ENCODE measurements around the gene KIAA0319L. TPM values are rescaled to one million over a fixed set of nuclear protein-coding genes. Genes with fewer than 3 reads are reported as not detected.

KIAA0319L gene
- total and polyA plus RNA-seq, 2 donors: 15.3 to 25.6 TPM

DNA sequence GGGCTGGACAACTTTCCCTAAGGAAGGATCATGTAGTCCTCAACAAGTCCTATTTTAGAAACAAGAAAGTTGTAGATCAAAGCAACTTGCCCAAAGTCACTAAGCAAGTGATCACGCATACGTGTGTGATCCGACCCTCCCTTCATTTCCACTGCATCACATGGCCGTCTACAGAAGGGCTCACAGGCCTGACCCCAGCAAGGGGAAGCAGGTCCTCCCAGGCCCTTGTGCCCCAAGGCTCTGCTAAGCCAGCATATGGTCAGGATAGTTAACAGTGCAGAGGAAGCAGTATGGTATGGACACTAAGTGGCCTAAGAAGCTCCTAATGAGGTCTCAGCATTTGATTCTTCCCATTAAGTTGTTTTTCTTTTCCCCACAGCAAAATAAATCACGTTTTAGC lies 40.7 kb upstream of the KIAA0319L start:
- 98% methylated on average over 5 of the region's 5 CpGs for WGBS
- peaks cover 13 to 30% of the 10 kb centered on the region in 2 donors for H3K36me3 ChIP-seq (ENCODE audit: control insufficient read depth in 2 of 2, insufficient read depth in 2 of 2, low read length in 1 of 2)
- H3K27ac ChIP-seq (ENCODE audit: low read depth in 1 of 2, low read length in 1 of 2): no peak overlapping the region

DNA sequence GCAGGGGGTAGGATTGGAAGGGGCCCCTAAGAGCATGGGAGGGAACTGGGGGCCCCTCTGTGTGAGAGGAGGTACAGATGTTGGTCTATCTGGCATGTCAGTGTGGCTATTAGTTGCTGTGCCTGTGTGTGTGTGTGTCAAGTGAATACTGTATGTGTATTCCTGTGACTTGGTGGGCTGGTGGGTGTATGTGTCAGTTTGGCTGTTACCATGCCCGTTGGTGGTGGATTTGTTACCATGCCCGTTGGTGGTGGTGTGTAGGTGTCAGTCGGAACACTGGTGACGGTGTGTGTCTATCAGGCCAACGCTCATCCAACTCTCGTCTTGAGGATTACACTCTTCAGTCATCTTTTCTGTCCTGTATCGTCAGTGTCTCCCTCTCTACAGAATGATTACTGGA lies 38.5 kb upstream of the KIAA0319L start:
- Histone ChIP-seq H3K27ac (ENCODE audit: low read depth in 1 of 2, low read length in 1 of 2) (no peak overlapping the region), H3K4me1 (ENCODE audit: control insufficient read depth in 2 of 2, insufficient read depth in 2 of 2, low read length in 2 of 2) (peaks cover 0 to 11% of the 10 kb centered on the region in 2 donors), H3K4me3 (ENCODE audit: low read length in 2 of 2) (no peak overlapping the region), H3K9me3 (ENCODE audit: control insufficient read depth in 2 of 2, insufficient read depth in 1 of 2, low read length in 1 of 2) (no peaks in the 10 kb centered on the region), H3K36me3 (ENCODE audit: control insufficient read depth in 2 of 2, insufficient read depth in 2 of 2, low read length in 1 of 2) (peaks cover 13 to 14% of the 10 kb centered on the region in 2 donors), H3K27me3 (ENCODE audit: control insufficient read depth in 2 of 2, insufficient read depth in 1 of 2, low read length in 1 of 2) (no peaks in the 10 kb centered on the region)
- no peak for DNase-seq (ENCODE audit: low read depth in 6 of 9, low spot score in 9 of 9)
- WGBS: 97% methylated on average over 7 of the region's 7 CpGs

More for the DNA sequence above, 40.7 kb upstream of the KIAA0319L start:
- peaks cover 0 to 7% of the 10 kb centered on the region in 2 donors for H3K4me1 ChIP-seq (ENCODE audit: control insufficient read depth in 2 of 2, insufficient read depth in 2 of 2, low read length in 2 of 2)
- no peaks in the 10 kb centered on the region for H3K9me3 ChIP-seq (ENCODE audit: control insufficient read depth in 2 of 2, insufficient read depth in 1 of 2, low read length in 1 of 2)
- DNase-seq (ENCODE audit: low read depth in 6 of 9, low spot score in 9 of 9): no peak
- H3K27me3 ChIP-seq (ENCODE audit: control insufficient read depth in 2 of 2, insufficient read depth in 1 of 2, low read length in 1 of 2): no peaks in the 10 kb centered on the region
- no peak overlapping the region for H3K4me3 ChIP-seq (ENCODE audit: low read length in 2 of 2)

DNA sequence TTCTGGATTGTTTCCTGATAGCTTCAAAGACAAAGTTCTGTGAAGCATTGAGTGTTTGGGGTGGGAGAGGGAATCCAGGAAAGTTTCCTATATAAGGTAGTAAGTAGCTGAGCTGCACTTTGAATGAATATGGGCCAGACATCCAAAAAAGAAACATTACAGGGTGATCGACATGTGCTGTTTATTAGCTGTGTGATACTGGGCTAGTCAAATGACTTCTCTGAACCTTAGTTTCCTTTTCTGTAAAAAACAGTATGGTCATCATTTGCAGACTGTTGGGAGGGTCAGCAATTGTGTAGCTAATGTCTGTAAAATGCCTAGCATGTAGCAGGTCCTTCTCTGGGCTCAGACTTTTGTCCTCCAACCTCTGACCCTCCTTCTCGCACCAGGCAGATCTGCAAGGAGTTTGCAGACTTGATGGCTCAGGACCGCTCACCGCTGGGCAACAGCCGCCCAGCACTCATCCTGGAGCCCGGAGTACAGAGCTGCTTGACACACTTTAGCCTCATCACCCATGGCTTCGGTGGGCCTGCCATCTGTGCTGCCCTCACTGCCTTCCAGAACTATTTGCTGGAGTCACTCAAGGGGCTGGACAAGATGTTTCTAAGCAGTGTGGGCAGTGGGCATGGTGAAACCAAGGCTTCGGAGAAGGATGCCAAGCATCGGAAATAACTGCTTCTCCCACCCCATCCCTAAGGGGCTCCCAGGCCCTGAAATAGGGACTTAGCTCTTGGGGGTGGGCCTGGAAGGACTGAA lies 37.0 kb upstream of the KIAA0319L start:
- peaks cover 10 to 12% of the 10 kb centered on the region in 2 donors for H3K36me3 ChIP-seq (ENCODE audit: control insufficient read depth in 2 of 2, insufficient read depth in 2 of 2, low read length in 1 of 2)
- no peak for DNase-seq (ENCODE audit: low read depth in 6 of 9, low spot score in 9 of 9)

DNA sequence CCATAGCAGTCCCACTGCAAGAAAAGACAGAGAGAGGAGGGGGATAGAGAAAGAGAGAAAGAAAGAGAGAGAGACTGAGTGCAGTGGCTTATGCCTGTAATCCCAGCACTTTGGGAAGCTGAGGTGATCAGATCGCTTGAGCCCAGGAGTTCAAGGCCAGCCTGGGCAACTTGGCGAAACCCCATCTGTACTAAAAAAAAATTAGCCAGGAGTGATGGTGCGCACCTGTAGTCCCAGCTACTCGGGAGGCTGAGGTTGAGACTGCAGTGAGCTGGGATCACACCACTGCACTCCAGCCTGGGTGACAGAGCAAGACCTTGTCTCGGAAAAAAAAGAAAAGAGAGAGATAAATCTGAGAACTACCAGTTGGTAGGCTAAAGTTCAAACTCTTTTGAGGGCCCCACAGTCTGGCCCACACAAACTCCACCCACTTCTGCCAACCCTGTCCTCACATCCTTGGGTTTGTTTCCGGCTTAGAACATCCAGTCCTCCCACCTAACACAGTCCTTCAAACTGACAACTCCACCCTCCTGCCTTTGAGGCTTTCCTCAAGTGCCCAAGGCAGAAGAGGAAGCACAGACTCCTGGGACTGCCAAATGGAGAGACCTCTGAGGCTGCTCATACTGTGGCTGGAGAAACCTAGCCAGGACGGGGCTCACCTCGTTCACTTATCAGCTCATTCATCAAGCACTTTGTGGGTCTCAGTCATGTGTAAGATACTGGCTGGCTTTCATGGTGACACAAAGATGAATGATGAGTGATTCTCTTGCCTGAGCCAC lies 36.0 kb upstream of the KIAA0319L start:
- peak in 1 of 9 donors; percentile 34 for DNase-seq (ENCODE audit: low read depth in 6 of 9, low spot score in 9 of 9)

More for the DNA sequence above, 37.0 kb upstream of the KIAA0319L start:
- Histone ChIP-seq H3K27me3 (ENCODE audit: control insufficient read depth in 2 of 2, insufficient read depth in 1 of 2, low read length in 1 of 2) (no peaks in the 10 kb centered on the region), H3K4me1 (ENCODE audit: control insufficient read depth in 2 of 2, insufficient read depth in 2 of 2, low read length in 2 of 2) (peaks cover 0 to 11% of the 10 kb centered on the region in 2 donors), H3K9me3 (ENCODE audit: control insufficient read depth in 2 of 2, insufficient read depth in 1 of 2, low read length in 1 of 2) (no peaks in the 10 kb centered on the region), H3K4me3 (ENCODE audit: low read length in 2 of 2) (no peak overlapping the region), H3K27ac (ENCODE audit: low read depth in 1 of 2, low read length in 1 of 2) (no peak overlapping the region)
- 98% methylated on average over 9 of the region's 9 CpGs for WGBS

DNA sequence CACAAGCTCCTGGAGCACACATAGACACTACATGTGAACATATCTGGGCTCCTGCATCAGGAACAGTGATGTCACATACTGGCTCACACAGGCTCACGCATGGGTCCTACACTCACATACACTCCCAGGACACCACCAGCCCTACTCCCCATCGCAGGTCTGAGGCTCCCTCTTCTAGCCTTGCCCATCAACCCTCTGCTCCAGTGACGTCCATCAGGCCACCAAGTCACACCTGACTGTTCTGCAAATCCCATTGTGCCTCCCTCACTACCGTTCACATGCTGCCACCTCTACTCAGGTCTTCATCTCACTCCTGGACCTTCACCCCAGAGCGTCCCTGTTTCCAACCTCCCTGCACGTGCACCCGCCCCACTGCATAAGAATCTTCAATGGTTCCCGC lies 34.0 kb upstream of the KIAA0319L start:
- no peak overlapping the region for H3K27ac ChIP-seq (ENCODE audit: low read depth in 1 of 2, low read length in 1 of 2)
- WGBS: 97% methylated on average over 8 of the region's 8 CpGs
- peaks cover 2 to 12% of the 10 kb centered on the region in 2 donors for H3K36me3 ChIP-seq (ENCODE audit: control insufficient read depth in 2 of 2, insufficient read depth in 2 of 2, low read length in 1 of 2)
- no peak overlapping the region for H3K4me3 ChIP-seq (ENCODE audit: low read length in 2 of 2)
- H3K27me3 ChIP-seq (ENCODE audit: control insufficient read depth in 2 of 2, insufficient read depth in 1 of 2, low read length in 1 of 2): no peaks in the 10 kb centered on the region
- no peaks in the 10 kb centered on the region for H3K9me3 ChIP-seq (ENCODE audit: control insufficient read depth in 2 of 2, insufficient read depth in 1 of 2, low read length in 1 of 2)
- H3K4me1 ChIP-seq (ENCODE audit: control insufficient read depth in 2 of 2, insufficient read depth in 2 of 2, low read length in 2 of 2): peaks cover 0 to 11% of the 10 kb centered on the region in 2 donors
- DNase-seq (ENCODE audit: low read depth in 6 of 9, low spot score in 9 of 9): no peak

More for the DNA sequence above, 36.0 kb upstream of the KIAA0319L start:
- Histone ChIP-seq H3K27ac (ENCODE audit: low read depth in 1 of 2, low read length in 1 of 2) (no peak overlapping the region), H3K27me3 (ENCODE audit: control insufficient read depth in 2 of 2, insufficient read depth in 1 of 2, low read length in 1 of 2) (no peaks in the 10 kb centered on the region), H3K9me3 (ENCODE audit: control insufficient read depth in 2 of 2, insufficient read depth in 1 of 2, low read length in 1 of 2) (no peaks in the 10 kb centered on the region), H3K4me1 (ENCODE audit: control insufficient read depth in 2 of 2, insufficient read depth in 2 of 2, low read length in 2 of 2) (peaks cover 0 to 11% of the 10 kb centered on the region in 2 donors), H3K36me3 (ENCODE audit: control insufficient read depth in 2 of 2, insufficient read depth in 2 of 2, low read length in 1 of 2) (peaks cover 6 to 12% of the 10 kb centered on the region in 2 donors), H3K4me3 (ENCODE audit: low read length in 2 of 2) (no peak overlapping the region)
- 80% methylated on average over 8 of the region's 8 CpGs for WGBS

DNA sequence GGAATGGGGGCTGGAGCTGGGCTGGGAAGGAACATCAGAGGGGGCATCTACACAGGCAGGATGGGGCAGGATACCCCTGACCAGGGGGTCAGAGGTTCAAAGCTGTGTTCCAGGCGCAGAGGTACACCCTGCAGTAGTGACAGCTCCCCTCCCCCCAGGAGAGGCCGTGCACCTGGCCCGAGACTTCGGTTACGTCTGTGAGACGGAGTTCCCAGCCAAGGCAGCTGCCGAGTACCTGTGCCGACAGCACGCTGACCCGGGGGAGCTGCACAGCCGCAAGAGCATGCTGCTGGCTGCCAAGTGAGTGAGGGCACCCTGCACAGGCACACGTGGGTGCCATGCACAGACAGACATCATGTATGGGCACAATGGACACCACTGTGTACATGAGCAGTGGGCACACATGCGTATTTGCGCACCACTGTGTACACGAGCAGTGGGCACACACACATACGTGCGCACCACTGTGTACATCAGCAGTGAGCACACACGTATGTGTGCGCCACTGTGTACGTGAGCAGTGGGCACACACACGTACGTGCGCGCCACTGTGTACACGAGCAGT lies 33.4 kb upstream of the KIAA0319L start:
- peaks cover 0 to 11% of the 10 kb centered on the region in 2 donors for H3K4me1 ChIP-seq (ENCODE audit: control insufficient read depth in 2 of 2, insufficient read depth in 2 of 2, low read length in 2 of 2)
- H3K9me3 ChIP-seq (ENCODE audit: control insufficient read depth in 2 of 2, insufficient read depth in 1 of 2, low read length in 1 of 2): no peaks in the 10 kb centered on the region
- H3K4me3 ChIP-seq (ENCODE audit: low read length in 2 of 2): no peak overlapping the region
- H3K27ac ChIP-seq (ENCODE audit: low read depth in 1 of 2, low read length in 1 of 2): no peak overlapping the region
- DNase-seq (ENCODE audit: low read depth in 6 of 9, low spot score in 9 of 9): no peak
- peaks cover 2 to 9% of the 10 kb centered on the region in 2 donors for H3K36me3 ChIP-seq (ENCODE audit: control insufficient read depth in 2 of 2, insufficient read depth in 2 of 2, low read length in 1 of 2)
- WGBS: 98% methylated on average over 25 of the region's 25 CpGs
- H3K27me3 ChIP-seq (ENCODE audit: control insufficient read depth in 2 of 2, insufficient read depth in 1 of 2, low read length in 1 of 2): no peaks in the 10 kb centered on the region

DNA sequence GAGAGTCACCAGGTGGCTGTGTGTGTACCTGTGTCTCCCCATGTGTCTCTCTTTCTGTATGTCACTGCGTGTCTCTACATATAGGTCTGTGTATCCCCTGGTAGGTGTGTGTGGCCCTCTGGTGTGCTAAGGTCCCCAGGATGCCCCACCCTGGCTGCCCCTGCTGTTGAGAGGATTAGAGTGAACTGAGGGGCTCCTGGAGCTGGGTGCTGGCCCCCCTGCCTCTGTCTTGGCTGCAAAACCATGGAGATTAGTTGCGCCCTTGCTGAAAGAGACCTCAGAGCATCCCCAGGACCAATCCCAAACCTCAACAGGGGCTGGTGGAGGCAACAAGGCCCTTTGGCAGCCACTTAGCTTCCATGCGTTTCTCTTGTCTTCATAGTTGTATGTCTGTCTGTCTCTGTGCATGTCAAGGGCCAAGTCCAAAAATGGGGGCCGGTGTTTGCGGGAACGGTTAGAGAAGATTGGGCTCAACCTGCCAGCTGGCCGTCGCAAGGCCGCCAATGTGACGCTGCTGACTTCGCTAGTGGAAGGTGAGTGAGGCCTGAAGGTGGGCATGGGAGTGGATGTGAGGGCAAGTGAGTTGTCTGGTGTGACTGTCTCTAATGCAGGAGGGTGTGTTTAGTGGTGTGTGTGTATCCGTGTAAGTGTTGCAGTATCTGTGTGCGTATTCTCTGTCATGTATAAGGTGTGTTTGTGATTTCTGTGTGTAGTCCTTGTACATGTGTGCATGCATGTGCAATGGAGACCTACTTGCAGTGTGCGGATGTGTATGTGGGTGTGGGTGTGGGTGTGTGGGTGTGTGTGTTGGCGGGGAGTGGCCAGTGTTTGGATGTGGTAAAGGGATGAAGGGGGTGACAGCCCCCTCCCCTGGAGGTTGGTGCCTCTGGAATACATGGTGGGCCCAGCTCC lies 32.6 kb upstream of the KIAA0319L start:
- WGBS: 95% methylated on average over 15 of the region's 15 CpGs
- H3K4me3 ChIP-seq (ENCODE audit: low read length in 2 of 2): no peak overlapping the region
- H3K27ac ChIP-seq (ENCODE audit: low read depth in 1 of 2, low read length in 1 of 2): no peak overlapping the region
- H3K27me3 ChIP-seq (ENCODE audit: control insufficient read depth in 2 of 2, insufficient read depth in 1 of 2, low read length in 1 of 2): no peaks in the 10 kb centered on the region
- DNase-seq (ENCODE audit: low read depth in 6 of 9, low spot score in 9 of 9): no peak
- H3K4me1 ChIP-seq (ENCODE audit: control insufficient read depth in 2 of 2, insufficient read depth in 2 of 2, low read length in 2 of 2): peaks cover 0 to 11% of the 10 kb centered on the region in 2 donors
- H3K9me3 ChIP-seq (ENCODE audit: control insufficient read depth in 2 of 2, insufficient read depth in 1 of 2, low read length in 1 of 2): no peaks in the 10 kb centered on the region
- H3K36me3 ChIP-seq (ENCODE audit: control insufficient read depth in 2 of 2, insufficient read depth in 2 of 2, low read length in 1 of 2): peaks cover 2 to 9% of the 10 kb centered on the region in 2 donors

DNA sequence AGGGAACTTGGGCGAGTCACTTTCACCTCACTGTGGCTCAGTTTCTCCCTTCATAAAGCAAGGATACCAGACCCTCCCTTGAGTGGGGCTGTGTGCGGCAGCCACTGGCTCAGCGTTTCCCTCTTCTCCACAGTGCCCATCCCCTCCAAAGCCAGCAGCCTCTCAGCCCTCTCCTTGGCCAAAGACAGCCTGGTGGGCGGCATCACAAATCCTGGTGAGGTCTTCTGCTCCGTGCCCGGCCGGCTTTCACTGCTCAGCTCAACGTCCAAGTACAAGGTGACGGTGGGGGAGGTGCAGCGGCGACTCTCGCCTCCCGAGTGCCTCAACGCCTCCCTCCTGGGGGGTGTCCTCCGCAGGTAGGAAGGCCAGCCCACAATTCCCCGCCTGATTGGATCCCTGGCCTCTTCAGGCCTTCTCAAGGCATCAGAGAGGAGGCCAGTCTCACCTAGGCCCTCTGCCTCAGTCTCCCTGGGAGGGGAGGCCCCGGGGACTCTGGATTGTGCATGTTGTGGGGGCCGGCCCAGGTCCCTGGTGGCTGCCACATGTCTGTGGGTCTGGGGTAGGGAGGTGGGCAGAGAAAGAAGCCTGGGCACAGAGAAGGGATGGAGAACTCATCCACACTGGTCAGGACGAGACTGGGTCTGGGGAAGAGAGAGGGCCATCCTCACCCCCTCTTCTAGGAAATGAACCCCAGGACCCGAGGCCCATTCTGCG lies 31.2 kb upstream of the KIAA0319L start:
- H3K4me3 ChIP-seq (ENCODE audit: low read length in 2 of 2): no peak overlapping the region
- peaks cover 2 to 9% of the 10 kb centered on the region in 2 donors for H3K36me3 ChIP-seq (ENCODE audit: control insufficient read depth in 2 of 2, insufficient read depth in 2 of 2, low read length in 1 of 2)
- DNase-seq (ENCODE audit: low read depth in 6 of 9, low spot score in 9 of 9): no peak
- WGBS: 98% methylated on average over 21 of the region's 21 CpGs
- no peak overlapping the region for H3K27ac ChIP-seq (ENCODE audit: low read depth in 1 of 2, low read length in 1 of 2)
- H3K9me3 ChIP-seq (ENCODE audit: control insufficient read depth in 2 of 2, insufficient read depth in 1 of 2, low read length in 1 of 2): no peaks in the 10 kb centered on the region
- H3K4me1 ChIP-seq (ENCODE audit: control insufficient read depth in 2 of 2, insufficient read depth in 2 of 2, low read length in 2 of 2): peaks cover 0 to 9% of the 10 kb centered on the region in 2 donors
- no peaks in the 10 kb centered on the region for H3K27me3 ChIP-seq (ENCODE audit: control insufficient read depth in 2 of 2, insufficient read depth in 1 of 2, low read length in 1 of 2)
